PFSK-1 (cell line): ENCODE measurements around the gene DGKZ.

Source experiments
- FOXP2 ChIP-seq: optimal IDR thresholded peaks from 2 replicates; pipeline ENCODE3; 2011; ENCODE audit warnings: borderline replicate concordance, control low read depth, inconsistent platforms; ENCODE audit not compliant: insufficient read depth; ENCODE audit errors: extremely low read length, extremely low read depth
- POLR2AphosphoS5 ChIP-seq: IDR thresholded peaks from 2 replicates; pipeline ENCODE4 v1.6.1; 2012; ENCODE audit warnings: low read depth, mild to moderate bottlenecking, control low read depth, low read length, moderate library complexity
- SIN3A ChIP-seq: IDR thresholded peaks from 2 replicates; pipeline ENCODE4 v1.6.1; 2012; ENCODE audit warnings: mild to moderate bottlenecking, low read length, moderate library complexity, borderline replicate concordance; ENCODE audit not compliant: insufficient read depth
- TAF1 ChIP-seq: IDR thresholded peaks from 2 replicates; pipeline ENCODE4 v1.6.1; 2012; ENCODE audit warnings: low read length, control low read depth, borderline replicate concordance; ENCODE audit not compliant: insufficient read depth
- TF ChIP-seq, protein P1 (sequence below), 2 experiments: IDR thresholded peaks; 2 replicates each; pipeline versions ENCODE4 v1.6.1 to v1.8.0; 2011 to 2012; ENCODE audit warnings: low read depth in 2 of 2, low read length in 2 of 2, control low read depth in 1 of 2, inconsistent platforms in 1 of 2, mild to moderate bottlenecking in 1 of 2, moderate library complexity in 1 of 2; ENCODE audit not compliant: insufficient read depth in 1 of 2

Gene DGKZ

DNA sequence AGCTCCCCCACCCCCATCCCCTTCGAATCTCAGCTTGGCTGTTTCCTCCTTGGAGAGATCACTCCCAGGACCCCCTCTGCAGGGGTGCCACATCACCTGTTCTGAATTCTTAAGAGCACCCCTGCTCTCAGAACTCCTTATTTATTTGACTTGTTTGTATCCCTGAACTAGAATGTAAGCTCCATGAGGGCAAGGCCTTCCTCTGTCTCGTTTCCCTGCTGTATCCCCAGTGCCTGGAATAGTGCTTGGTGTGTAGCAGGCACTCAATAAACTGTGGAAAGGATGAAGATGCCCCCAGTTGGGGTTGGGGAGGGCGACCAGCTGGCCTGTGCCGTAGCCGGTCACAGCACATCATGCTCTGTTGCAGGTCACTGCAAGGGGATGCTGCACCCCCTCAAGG is 30.6 kb downstream of the DGKZ start:
- TF ChIP-seq, protein P1, sequence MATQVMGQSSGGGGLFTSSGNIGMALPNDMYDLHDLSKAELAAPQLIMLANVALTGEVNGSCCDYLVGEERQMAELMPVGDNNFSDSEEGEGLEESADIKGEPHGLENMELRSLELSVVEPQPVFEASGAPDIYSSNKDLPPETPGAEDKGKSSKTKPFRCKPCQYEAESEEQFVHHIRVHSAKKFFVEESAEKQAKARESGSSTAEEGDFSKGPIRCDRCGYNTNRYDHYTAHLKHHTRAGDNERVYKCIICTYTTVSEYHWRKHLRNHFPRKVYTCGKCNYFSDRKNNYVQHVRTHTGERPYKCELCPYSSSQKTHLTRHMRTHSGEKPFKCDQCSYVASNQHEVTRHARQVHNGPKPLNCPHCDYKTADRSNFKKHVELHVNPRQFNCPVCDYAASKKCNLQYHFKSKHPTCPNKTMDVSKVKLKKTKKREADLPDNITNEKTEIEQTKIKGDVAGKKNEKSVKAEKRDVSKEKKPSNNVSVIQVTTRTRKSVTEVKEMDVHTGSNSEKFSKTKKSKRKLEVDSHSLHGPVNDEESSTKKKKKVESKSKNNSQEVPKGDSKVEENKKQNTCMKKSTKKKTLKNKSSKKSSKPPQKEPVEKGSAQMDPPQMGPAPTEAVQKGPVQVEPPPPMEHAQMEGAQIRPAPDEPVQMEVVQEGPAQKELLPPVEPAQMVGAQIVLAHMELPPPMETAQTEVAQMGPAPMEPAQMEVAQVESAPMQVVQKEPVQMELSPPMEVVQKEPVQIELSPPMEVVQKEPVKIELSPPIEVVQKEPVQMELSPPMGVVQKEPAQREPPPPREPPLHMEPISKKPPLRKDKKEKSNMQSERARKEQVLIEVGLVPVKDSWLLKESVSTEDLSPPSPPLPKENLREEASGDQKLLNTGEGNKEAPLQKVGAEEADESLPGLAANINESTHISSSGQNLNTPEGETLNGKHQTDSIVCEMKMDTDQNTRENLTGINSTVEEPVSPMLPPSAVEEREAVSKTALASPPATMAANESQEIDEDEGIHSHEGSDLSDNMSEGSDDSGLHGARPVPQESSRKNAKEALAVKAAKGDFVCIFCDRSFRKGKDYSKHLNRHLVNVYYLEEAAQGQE (IDR thresholded peaks at IDR 0.05; ENCODE audit: insufficient read depth in 1 of 2, low read depth in 2 of 2, low read length in 2 of 2) = no peak
- TF ChIP-seq TAF1 (no peak), POLR2AphosphoS5 (no peak), SIN3A (no peak), FOXP2 (no peak)

DNA sequence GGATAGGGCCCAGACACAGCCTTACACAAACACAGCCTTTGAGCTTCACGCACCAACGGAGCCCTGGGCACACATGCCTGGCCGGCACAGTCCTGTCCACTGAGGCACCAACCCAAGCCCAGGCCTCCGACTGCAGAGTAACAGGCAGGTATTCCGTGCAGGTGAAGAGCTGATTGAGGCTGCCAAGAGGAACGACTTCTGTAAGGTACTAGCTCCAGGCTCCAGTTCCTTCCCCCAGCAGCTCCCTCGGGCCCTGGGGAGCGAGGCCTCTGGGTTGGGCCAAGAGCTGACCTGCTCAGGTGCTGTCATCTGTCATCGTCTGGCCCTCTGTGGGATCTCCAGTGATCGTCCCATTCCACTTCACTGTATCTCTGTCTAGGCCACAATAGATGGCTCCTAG is 31.0 kb downstream of the DGKZ start:
- TF ChIP-seq, protein P1 (IDR thresholded peaks at IDR 0.05; ENCODE audit: insufficient read depth in 1 of 2, low read depth in 2 of 2, low read length in 2 of 2) = no peak
- TF ChIP-seq POLR2AphosphoS5 (no peak), TAF1 (no peak), FOXP2 (no peak), SIN3A (no peak)

DNA sequence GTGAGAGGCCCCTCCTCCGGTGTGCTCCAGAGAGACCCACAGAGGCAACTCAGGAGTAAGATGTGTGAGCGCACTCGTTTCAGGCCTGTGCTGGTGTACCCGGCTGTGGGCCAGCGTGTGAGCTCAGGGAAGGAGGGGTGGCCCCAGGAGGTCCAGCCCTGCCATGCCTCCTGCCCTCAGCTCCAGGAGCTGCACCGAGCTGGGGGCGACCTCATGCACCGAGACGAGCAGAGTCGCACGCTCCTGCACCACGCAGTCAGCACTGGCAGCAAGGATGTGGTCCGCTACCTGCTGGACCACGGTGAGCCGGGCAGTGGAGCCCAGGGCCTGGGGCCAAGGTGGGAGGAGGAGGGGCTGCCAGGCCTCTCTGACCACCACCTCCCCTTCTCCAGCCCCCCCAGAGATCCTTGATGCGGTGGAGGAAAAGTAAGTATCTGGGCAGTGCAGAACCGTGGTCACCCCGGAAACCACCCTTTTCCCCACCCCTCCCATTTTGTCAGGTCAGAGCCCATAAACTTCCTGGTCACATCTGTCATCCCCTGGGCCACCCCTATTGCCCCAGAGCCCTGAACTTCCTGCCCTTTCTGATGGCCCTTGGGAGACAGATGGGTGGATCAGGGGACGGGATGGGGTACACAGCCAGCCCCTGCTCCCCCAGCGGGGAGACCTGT is 31.7 kb downstream of the DGKZ start:
- no peak for TF ChIP-seq TAF1
- no peak for TF ChIP-seq SIN3A
- no peak for TF ChIP-seq FOXP2
- no peak for TF ChIP-seq POLR2AphosphoS5
- TF ChIP-seq, protein P1 (IDR thresholded peaks at IDR 0.05; ENCODE audit: insufficient read depth in 1 of 2, low read depth in 2 of 2, low read length in 2 of 2) = no peak

DNA sequence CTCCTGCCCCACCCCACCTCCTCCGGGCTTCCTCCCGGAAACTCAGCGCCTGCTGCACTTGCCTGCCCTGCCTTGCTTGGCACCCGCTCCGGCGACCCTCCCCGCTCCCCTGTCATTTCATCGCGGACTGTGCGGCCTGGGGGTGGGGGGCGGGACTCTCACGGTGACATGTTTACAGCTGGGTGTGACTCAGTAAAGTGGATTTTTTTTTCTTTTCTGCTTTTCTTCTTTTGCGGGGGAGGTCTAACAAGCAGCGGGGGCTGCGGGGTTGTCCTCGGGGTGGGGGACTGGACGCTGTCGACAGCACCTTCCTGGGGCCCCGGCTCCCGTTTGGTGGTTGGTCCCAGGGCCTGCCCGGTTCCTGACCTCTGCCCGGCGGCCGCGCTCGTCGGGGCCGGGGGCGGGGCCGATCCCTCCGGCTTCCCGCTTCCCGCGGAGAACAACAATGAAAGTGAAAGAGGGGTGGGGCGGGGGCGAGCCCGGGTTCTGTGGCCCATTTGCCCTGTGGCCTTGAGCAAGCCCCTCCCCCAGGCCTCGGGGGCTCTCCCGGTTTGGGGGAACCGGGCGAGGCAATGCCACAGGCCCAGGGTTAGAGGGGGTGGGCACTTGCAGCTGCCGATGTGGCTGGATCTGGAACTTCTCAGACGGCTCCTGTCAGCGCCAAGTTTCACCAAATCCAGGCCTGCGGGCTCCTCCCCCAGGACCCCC is 33.2 kb downstream of the DGKZ start:
- TF ChIP-seq, protein P1 (IDR thresholded peaks at IDR 0.05; ENCODE audit: insufficient read depth in 1 of 2, low read depth in 2 of 2, low read length in 2 of 2) = no peak
- TF ChIP-seq SIN3A = peak; percentile 20; the same call in 1 of the 2 replicates
- peak; percentile 34; the same call in 1 of the 2 replicates for TF ChIP-seq POLR2AphosphoS5
- no peak for TF ChIP-seq FOXP2
- TF ChIP-seq TAF1 = no peak
